ENCODE data around the gene RNF175. TPM values are rescaled to one million over a fixed set of nuclear protein-coding genes. Genes with fewer than 3 reads are reported as not detected.

RNF175 gene
- total RNA-seq, 2 donors from 2014 or later = 0.37 TPM; not detected in 1

GRCh38 chr4:153784166-153784699 is 24.4 kb upstream of the RNF175 start:
- no peaks in the 10 kb centered on the region for H3K4me1 ChIP-seq
- DNase-seq = no peak
- H3K36me3 ChIP-seq = no peaks in the 10 kb centered on the region
- no peak for TF ChIP-seq CTCF (IDR thresholded peaks at IDR 0.05)
- H3K9ac ChIP-seq (ENCODE audit: low read depth in 2 of 2, low read length in 2 of 2) = no peak overlapping the region
- H3K27me3 ChIP-seq = peaks cover 27% of the 10 kb centered on the region
- no peak overlapping the region for H3K27ac ChIP-seq
- intact Hi-C loops (cut with DNase I) = loop anchor here (10.0 kb wide), 1 partner anchor 571 kb away; no protein-coding TSS in a partner anchor
- H3K9me3 ChIP-seq = no peaks in the 10 kb centered on the region
- no peak overlapping the region for H3K4me3 ChIP-seq

DNA sequence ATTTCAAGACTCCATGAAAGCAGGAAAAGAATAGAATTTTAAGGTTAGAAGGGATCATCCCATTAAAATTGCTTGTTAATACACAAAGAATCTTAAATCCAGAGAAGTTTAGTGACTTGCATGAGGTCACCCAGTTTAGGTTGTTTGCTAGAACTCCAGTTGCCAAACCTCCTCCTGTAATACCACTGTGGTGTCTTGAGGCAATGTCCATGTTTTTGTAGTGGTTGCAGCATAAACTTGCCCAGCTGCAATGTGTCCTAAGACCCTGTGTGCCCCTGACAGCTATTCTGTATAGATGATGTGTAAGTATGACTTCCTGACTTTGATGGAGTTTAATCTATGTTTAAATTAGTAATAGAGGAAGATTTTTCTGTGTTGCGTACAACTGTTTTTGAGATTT is 22.8 kb upstream of the RNF175 start:
- Histone ChIP-seq H3K4me1 (no peaks in the 10 kb centered on the region), H3K4me3 (no peak overlapping the region), H3K27me3 (peaks cover 10% of the 10 kb centered on the region), H3K9ac (ENCODE audit: low read depth in 2 of 2, low read length in 2 of 2) (no peak overlapping the region), H3K36me3 (no peaks in the 10 kb centered on the region), H3K27ac (no peak overlapping the region), H3K9me3 (no peaks in the 10 kb centered on the region)
- intact Hi-C loops (cut with DNase I) = loop anchor here (10.0 kb wide), 1 partner anchor 572 kb away; no protein-coding TSS in a partner anchor
- no peak for TF ChIP-seq CTCF (IDR thresholded peaks at IDR 0.05)
- no peak for DNase-seq

DNA sequence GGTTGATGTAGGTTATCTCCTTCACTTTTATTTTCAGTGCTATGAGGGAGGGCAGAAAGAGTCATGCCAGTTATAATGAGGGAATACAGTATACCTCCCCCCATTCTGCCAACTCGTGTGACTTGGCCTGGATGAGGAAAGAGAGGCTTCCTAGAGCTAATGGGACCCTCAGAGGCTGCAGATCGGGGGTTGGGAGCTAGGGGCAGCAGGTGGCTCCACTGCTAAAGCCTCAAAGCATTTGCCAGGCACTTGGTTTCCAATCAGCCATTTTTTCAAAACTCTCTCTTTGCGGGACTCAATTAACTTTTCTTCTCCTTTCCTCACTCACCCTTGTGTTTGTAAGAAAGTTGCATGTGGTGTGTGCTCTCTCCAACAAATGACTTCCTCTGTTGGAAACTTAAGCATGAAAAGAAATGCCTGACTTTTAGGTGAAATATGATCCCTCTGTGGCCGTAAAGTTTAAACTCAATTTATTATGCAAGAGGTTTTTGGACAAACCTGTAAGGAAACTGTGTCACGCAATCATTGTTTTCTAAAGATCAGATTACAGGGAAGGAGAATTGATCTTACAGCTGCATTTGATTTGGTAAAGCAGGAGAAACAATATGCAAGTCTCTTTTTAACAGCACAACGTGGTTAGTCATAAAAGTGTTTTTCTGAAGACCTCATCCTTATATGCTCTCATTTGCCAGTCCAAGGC is 22.0 kb upstream of the RNF175 start:
- H3K27ac ChIP-seq = no peak overlapping the region
- H3K9ac ChIP-seq (ENCODE audit: low read depth in 2 of 2, low read length in 2 of 2) = no peak overlapping the region
- H3K4me1 ChIP-seq = no peaks in the 10 kb centered on the region
- H3K4me3 ChIP-seq = no peak overlapping the region
- H3K36me3 ChIP-seq = no peaks in the 10 kb centered on the region
- no peaks in the 10 kb centered on the region for H3K9me3 ChIP-seq
- DNase-seq = no peak
- H3K27me3 ChIP-seq = peaks cover 9% of the 10 kb centered on the region
- intact Hi-C loops (cut with DNase I) = loop anchor here (10.0 kb wide), 1 partner anchor 573 kb away; no protein-coding TSS in a partner anchor
- TF ChIP-seq CTCF (IDR thresholded peaks at IDR 0.05) = no peak

GRCh38 chr4:153781280-153781679 is 21.5 kb upstream of the RNF175 start:
- no peak for TF ChIP-seq CTCF (IDR thresholded peaks at IDR 0.05)
- Histone ChIP-seq H3K27ac (no peak overlapping the region), H3K9ac (ENCODE audit: low read depth in 2 of 2, low read length in 2 of 2) (no peak overlapping the region), H3K4me1 (no peaks in the 10 kb centered on the region), H3K36me3 (no peaks in the 10 kb centered on the region), H3K27me3 (peaks cover 5% of the 10 kb centered on the region), H3K4me3 (no peak overlapping the region), H3K9me3 (no peaks in the 10 kb centered on the region)
- no peak for DNase-seq
- intact Hi-C loops (cut with DNase I) = loop anchor here (10.0 kb wide), 1 partner anchor 574 kb away; no protein-coding TSS in a partner anchor

DNA sequence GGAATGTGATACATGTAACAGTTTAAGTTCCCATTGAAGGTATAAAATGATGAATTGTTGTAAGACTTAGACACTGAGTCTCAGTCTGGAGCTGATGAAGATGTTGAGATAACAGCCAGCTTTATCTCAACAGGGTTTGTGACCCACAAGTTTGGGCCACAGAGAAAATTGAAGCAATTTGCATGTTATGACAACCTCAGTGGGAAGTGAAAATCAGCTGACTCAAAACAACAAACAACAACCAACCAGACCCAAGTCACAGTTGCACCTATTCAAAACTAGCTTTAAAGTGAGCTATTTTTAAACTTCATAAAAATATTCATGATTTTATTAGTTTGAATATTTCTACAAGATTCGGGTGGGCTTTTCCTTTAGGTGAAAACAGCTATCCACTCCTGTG is 21.1 kb upstream of the RNF175 start:
- Histone ChIP-seq H3K9me3 (no peaks in the 10 kb centered on the region), H3K4me1 (no peaks in the 10 kb centered on the region), H3K27me3 (peaks cover 3% of the 10 kb centered on the region), H3K9ac (ENCODE audit: low read depth in 2 of 2, low read length in 2 of 2) (no peak overlapping the region), H3K27ac (no peak overlapping the region), H3K36me3 (no peaks in the 10 kb centered on the region), H3K4me3 (no peak overlapping the region)
- TF ChIP-seq CTCF (IDR thresholded peaks at IDR 0.05) = no peak
- intact Hi-C loops (cut with DNase I) = loop anchor here (10.0 kb wide), 1 partner anchor 574 kb away; no protein-coding TSS in a partner anchor
- DNase-seq = no peak

All from colonic mucosa (tissue), 4 donors.